Neural cell (in vitro differentiated cells): ENCODE data around the gene MRM1. TPM values are rescaled to one million over a fixed set of nuclear protein-coding genes. Genes with fewer than 3 reads are reported as not detected.

Experiments used
- H2AFZ ChIP-seq: fragments of 200-600, 300-800 bp; sonication (generic), shearing (Covaris generic); 2 replicates; pipeline ENCODE4 v1.6.0; 2014; ENCODE audit warnings: low read depth, mild to moderate bottlenecking, antibody characterized with exemption, low read length, moderate library complexity
- H3F3A ChIP-seq: fragments of 200-600 bp; shearing (Covaris generic); 2 replicates; pipeline ENCODE4 v1.6.1; 2016; ENCODE audit warnings: mild to moderate bottlenecking, moderate library complexity, mixed read lengths, antibody characterized with exemption, low read length; ENCODE audit not compliant: insufficient read depth, poor library complexity, severe bottlenecking
- H3K27ac ChIP-seq: fragments of 200-600, 300-800 bp; sonication (generic), shearing (Covaris generic); 2 replicates; pipeline ENCODE4 v1.5.1; 2014; ENCODE audit warnings: mild to moderate bottlenecking, low read length, moderate library complexity
- H3K27me3 ChIP-seq: fragments of 300-800, 200-600 bp; sonication (generic), shearing (Covaris generic); 2 replicates; pipeline ENCODE4 v1.6.0; 2014; ENCODE audit warnings: mild to moderate bottlenecking, low read depth, low read length, moderate library complexity; ENCODE audit not compliant: insufficient read depth
- H3K36me3 ChIP-seq: fragments of 300-800, 200-600 bp; sonication (generic), shearing (Covaris generic); 2 replicates; pipeline ENCODE4 v1.5.1; 2014; ENCODE audit warnings: mild to moderate bottlenecking, antibody characterized with exemption, low read length, moderate library complexity; ENCODE audit not compliant: insufficient read depth
- H3K4me2 ChIP-seq: fragments of 300-800, 200-600 bp; sonication (generic), shearing (Covaris generic); 2 replicates; pipeline ENCODE4 v1.6.0; 2014; ENCODE audit warnings: mild to moderate bottlenecking, low read length
- H3K4me3 ChIP-seq: fragments of 300-800, 200-600 bp; sonication (generic), shearing (Covaris generic); 2 replicates; pipeline ENCODE4 v1.5.1; 2014; ENCODE audit warnings: mild to moderate bottlenecking, low read length, moderate library complexity
- H3K79me2 ChIP-seq: fragments of 200-600 bp; shearing (Covaris generic); replicated peaks from 2 replicates; pipeline ENCODE4 v1.6.0; 2014; ENCODE audit warnings: mild to moderate bottlenecking, low read length, moderate library complexity; ENCODE audit not compliant: insufficient read depth
- H3K9ac ChIP-seq: fragments of 300-800, 200-600 bp; sonication (generic), shearing (Covaris generic); 2 replicates; pipeline ENCODE4 v1.6.1; 2016; ENCODE audit warnings: mild to moderate bottlenecking, low read length, mixed read lengths
- H3K9me2 ChIP-seq: fragments of 200-600 bp; shearing (Covaris generic); 2 replicates; pipeline ENCODE4 v1.6.1; 2016; ENCODE audit warnings: mild to moderate bottlenecking, low read length, mixed read lengths; ENCODE audit not compliant: insufficient read depth
- H3K9me3 ChIP-seq: fragments of 200-600, 300-800 bp; sonication (generic), shearing (Covaris generic); 2 replicates; pipeline ENCODE4 v1.6.1; 2016; ENCODE audit warnings: mild to moderate bottlenecking, mixed run types, low read length, moderate library complexity, mixed read lengths
- H4K20me1 ChIP-seq: fragments of 200-600 bp; shearing (Covaris generic); 2 replicates; pipeline ENCODE4 v1.6.1; 2016; ENCODE audit warnings: mild to moderate bottlenecking, mixed run types; ENCODE audit not compliant: insufficient read depth
- CTCF ChIP-seq: fragments of 450-650 bp; IDR thresholded peaks from 2 replicates; pipeline ENCODE4 v1.5.1; 2014; ENCODE audit warnings: antibody characterized with exemption, mild to moderate bottlenecking, moderate library complexity; ENCODE audit not compliant: poor library complexity, severe bottlenecking
- EP300 ChIP-seq: fragments of 450-650 bp; conservative IDR thresholded peaks from 2 replicates; pipeline ENCODE4 v1.6.1; 2014; ENCODE audit warnings: antibody characterized with exemption, mild to moderate bottlenecking, moderate library complexity; ENCODE audit not compliant: poor library complexity, severe bottlenecking
- EZH2 ChIP-seq: fragments of 200-600, 300-800 bp; shearing (Covaris generic), sonication (generic); IDR thresholded peaks from 2 replicates; pipeline ENCODE4 v1.6.1; 2014; ENCODE audit warnings: antibody characterized with exemption, low read length, borderline replicate concordance, mild to moderate bottlenecking; ENCODE audit not compliant: insufficient read depth, poor library complexity, severe bottlenecking
- MXI1 ChIP-seq: fragments of 450-650 bp; conservative IDR thresholded peaks from 2 replicates; pipeline ENCODE4 v1.6.1; 2014; ENCODE audit warnings: antibody characterized with exemption, mild to moderate bottlenecking; ENCODE audit not compliant: poor library complexity, severe bottlenecking
- POLR2AphosphoS5 ChIP-seq: IDR thresholded peaks from 2 replicates; pipeline ENCODE4 v1.6.1; 2012
- RAD21 ChIP-seq: fragments of 450-650 bp; conservative IDR thresholded peaks from 2 replicates; pipeline ENCODE4 v1.6.1; 2014; ENCODE audit warnings: antibody characterized with exemption, mild to moderate bottlenecking, moderate library complexity
- REST ChIP-seq: IDR thresholded peaks from 2 replicates; pipeline ENCODE4 v1.6.1; 2012; ENCODE audit warnings: borderline replicate concordance
- SMC3 ChIP-seq: fragments of 450-650 bp; conservative IDR thresholded peaks from 2 replicates; pipeline ENCODE4 v1.6.1; 2014; ENCODE audit warnings: antibody characterized with exemption, mild to moderate bottlenecking, moderate library complexity; ENCODE audit not compliant: poor library complexity
- TAF1 ChIP-seq: IDR thresholded peaks from 2 replicates; pipeline ENCODE4 v1.6.1; 2012; ENCODE audit warnings: low read depth
- polyA plus RNA-seq: library from polyadenylated mRNA; depleted of rRNA; stranded (reverse); fragments of >200 nt; gene quantifications from 2 replicates; pipeline ENCODE4 v1.2.3, GENCODE V29; 2014

Gene MRM1
- polyA plus RNA-seq, 1 donor from 2014 or later, result 1.8 TPM

- Histone ChIP-seq H3K9me3 (no peaks in the 10 kb centered on the region), H3F3A (no peaks in the 10 kb centered on the region), H3K27me3 (peaks cover 40% of the 10 kb centered on the region), H3K27ac (no peak overlapping the region), H4K20me1 (no peaks in the 10 kb centered on the region), H3K9me2 (no peaks in the 10 kb centered on the region), H3K36me3 (no peaks in the 10 kb centered on the region), H3K79me2 (no peaks in the 10 kb centered on the region), H3K4me2 (no peak overlapping the region), H2AFZ (no peak overlapping the region), H3K9ac (no peak overlapping the region), H3K4me3 (no peak overlapping the region)
- no peak for TF ChIP-seq REST
- TF ChIP-seq TAF1, result no peak
- no peak for TF ChIP-seq POLR2AphosphoS5
- TF ChIP-seq MXI1, result no peak
- no peak for TF ChIP-seq SMC3
- no peak for TF ChIP-seq EP300
- TF ChIP-seq CTCF, result no peak
- no peak for TF ChIP-seq RAD21
- no peak for TF ChIP-seq EZH2
These were observed 31.8 kb downstream of the MRM1 start for GRCh38 chr17:36632916-36633771.

GRCh38 chr17:36640346-36640745 is 39.0 kb downstream of the MRM1 start:
- Histone ChIP-seq H3K27ac (no peak overlapping the region), H3K9me3 (peaks cover 7% of the 10 kb centered on the region), H3K9me2 (no peaks in the 10 kb centered on the region), H3K4me3 (no peak overlapping the region), H3K79me2 (no peaks in the 10 kb centered on the region), H4K20me1 (no peaks in the 10 kb centered on the region), H3F3A (no peaks in the 10 kb centered on the region), H3K27me3 (peaks cover 71% of the 10 kb centered on the region), H3K9ac (no peak overlapping the region), H2AFZ (no peak overlapping the region), H3K36me3 (no peaks in the 10 kb centered on the region), H3K4me2 (no peak overlapping the region)
- TF ChIP-seq TAF1 (no peak), EZH2 (no peak), POLR2AphosphoS5 (no peak), SMC3 (no peak), REST (no peak), CTCF (no peak), MXI1 (no peak), RAD21 (no peak), EP300 (no peak)
